ENCODE measurements around the gene TAS2R40. TPM values are rescaled to one million over a fixed set of nuclear protein-coding genes. Genes with fewer than 3 reads are reported as not detected.

Gene TAS2R40
- total RNA-seq, 1 donor from 2014 or later: not detected

DNA sequence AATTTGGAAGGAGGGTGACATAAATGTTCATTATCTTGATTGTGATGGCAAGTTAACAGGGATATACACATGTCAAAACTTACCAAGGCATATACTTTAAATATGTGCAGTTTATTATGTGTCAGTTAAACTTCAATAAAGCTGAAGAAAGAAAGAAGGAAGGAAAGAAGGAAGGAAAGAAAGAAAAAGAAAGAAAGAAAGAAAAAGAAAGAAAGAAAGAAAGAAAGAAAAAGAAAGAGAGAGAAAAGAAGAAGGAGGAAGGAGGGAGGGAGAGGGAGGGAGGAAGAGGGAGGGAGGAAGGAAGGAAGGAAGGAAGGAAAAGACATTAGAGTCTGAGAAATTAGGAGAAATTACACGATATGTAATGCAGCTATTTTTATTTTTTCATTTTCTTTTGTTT, 25.5 kb downstream of the TAS2R40 start:
- TF ChIP-seq, protein P1, sequence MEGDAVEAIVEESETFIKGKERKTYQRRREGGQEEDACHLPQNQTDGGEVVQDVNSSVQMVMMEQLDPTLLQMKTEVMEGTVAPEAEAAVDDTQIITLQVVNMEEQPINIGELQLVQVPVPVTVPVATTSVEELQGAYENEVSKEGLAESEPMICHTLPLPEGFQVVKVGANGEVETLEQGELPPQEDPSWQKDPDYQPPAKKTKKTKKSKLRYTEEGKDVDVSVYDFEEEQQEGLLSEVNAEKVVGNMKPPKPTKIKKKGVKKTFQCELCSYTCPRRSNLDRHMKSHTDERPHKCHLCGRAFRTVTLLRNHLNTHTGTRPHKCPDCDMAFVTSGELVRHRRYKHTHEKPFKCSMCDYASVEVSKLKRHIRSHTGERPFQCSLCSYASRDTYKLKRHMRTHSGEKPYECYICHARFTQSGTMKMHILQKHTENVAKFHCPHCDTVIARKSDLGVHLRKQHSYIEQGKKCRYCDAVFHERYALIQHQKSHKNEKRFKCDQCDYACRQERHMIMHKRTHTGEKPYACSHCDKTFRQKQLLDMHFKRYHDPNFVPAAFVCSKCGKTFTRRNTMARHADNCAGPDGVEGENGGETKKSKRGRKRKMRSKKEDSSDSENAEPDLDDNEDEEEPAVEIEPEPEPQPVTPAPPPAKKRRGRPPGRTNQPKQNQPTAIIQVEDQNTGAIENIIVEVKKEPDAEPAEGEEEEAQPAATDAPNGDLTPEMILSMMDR (conservative IDR thresholded peaks at IDR 0.05; ENCODE audit: low read depth, low read length): no peak
- DNase-seq (ENCODE audit: low read depth): no peak
- H3K4me3 ChIP-seq (ENCODE audit: low read depth, low read length): no peak overlapping the region

DNA sequence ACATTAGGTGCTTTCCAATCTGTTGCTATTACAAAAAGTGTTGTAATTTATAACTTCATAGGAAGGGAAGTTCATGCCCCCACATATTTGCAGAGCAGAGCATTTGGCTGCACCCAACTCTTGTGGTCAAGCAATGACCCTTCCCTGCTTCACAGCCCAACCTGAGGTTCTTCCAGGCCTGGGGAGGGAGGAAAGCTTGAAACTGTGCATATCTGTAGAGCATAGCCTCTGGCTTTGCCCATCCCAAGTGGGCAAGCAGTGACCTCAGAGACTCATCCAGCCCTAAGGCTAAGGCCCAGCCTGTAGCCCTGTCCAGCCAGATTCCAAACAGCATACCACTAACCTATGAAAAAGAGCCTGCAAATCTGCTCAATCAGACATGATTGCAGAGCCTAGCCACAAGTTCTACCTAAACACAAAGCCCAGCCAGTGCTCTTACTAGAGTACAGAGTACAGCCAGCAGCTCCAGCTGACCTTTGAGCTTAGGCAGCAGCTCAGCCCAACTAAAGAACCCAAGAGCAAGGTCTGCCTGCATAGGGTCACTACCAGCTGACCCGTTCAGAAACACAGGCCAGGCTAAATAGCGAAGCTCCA, 27.0 kb downstream of the TAS2R40 start:
- no peak for DNase-seq (ENCODE audit: low read depth)
- no peak overlapping the region for H3K4me3 ChIP-seq (ENCODE audit: low read depth, low read length)
- TF ChIP-seq, protein P1 (conservative IDR thresholded peaks at IDR 0.05; ENCODE audit: low read depth, low read length): no peak

DNA sequence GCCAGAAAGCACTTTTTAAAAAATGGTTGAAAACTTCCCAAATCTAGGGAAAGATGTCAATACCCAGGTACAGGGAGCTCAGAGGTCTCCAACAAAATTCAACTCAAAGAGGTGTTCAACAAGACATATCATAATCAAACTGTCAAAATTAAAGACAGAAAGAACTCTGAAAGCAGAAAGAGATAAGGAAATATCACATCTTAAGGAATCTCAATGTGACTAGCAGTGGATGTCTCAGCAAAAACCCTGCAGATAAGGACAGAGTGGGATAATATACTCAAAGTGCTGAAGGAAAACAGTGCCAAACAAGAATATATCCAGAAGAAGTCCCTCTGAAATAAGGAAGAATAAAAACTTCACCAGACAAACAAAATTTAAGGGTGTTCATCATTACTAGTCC, 28.4 kb downstream of the TAS2R40 start:
- no peak overlapping the region for H3K4me3 ChIP-seq (ENCODE audit: low read depth, low read length)
- no peak for DNase-seq (ENCODE audit: low read depth)
- TF ChIP-seq, protein P1 (conservative IDR thresholded peaks at IDR 0.05; ENCODE audit: low read depth, low read length): no peak

DNA sequence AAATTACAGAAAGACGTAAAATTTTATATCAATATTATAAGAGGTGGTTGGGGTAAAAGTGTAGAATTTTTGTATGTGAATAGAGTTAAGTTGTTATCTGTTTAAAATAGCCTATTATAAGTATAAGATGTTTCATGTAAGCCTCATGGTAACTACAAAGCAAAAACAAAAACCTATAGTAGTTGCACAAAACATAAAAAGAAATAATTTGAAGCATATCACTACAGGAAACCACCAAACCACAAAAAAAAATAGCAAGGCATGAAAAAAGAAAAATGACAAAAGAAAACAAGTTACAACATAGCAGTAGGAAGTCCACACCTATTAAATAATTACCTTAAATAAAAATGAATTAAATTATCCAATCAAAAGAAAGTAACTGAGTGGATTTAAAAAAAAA, 29.0 kb downstream of the TAS2R40 start:
- no peak for DNase-seq (ENCODE audit: low read depth)
- H3K4me3 ChIP-seq (ENCODE audit: low read depth, low read length): no peak overlapping the region
- TF ChIP-seq, protein P1 (conservative IDR thresholded peaks at IDR 0.05; ENCODE audit: low read depth, low read length): no peak

DNA sequence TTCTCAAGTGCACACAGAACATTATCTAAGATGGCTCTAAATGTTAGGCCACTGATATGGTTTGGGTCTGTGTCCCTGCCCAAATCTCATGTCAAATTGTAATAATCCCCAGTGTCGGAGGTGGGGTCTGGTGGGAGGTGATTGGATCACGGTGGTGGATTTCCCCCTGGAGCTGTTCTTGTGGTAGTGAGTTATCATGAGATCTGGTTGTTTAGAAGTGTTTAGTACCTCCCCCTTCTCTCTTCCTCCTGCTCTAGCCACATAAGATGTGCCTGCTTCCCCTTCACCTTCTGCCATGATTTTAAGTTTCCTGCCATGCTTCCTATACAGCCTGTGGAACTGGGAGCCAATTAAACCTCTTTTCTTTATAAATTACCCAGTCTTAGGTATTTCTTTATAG, 30.2 kb downstream of the TAS2R40 start:
- no peak overlapping the region for H3K4me3 ChIP-seq (ENCODE audit: low read depth, low read length)
- TF ChIP-seq, protein P1 (conservative IDR thresholded peaks at IDR 0.05; ENCODE audit: low read depth, low read length): no peak
- no peak for DNase-seq (ENCODE audit: low read depth)

DNA sequence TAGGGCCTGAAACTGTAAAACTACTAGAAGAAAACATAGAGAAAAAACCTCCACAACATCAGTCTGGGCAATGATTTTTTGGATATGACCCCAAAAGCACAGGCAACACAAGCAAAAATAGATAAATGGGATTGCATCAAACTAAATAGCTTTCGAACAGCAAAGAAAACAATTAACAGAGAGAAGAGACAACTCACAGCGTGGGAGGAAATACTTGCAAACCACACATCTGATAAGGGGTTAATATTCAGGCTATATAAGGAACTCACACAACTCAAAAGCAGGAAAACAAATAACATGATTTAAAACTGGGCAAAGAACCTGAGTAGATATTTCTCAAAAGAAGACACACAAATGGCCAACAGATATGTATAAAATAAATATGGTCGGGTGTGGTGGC, 33.7 kb downstream of the TAS2R40 start:
- TF ChIP-seq, protein P1 (conservative IDR thresholded peaks at IDR 0.05; ENCODE audit: low read depth, low read length): no peak
- no peak for DNase-seq (ENCODE audit: low read depth)
- H3K4me3 ChIP-seq (ENCODE audit: low read depth, low read length): no peak overlapping the region

DNA sequence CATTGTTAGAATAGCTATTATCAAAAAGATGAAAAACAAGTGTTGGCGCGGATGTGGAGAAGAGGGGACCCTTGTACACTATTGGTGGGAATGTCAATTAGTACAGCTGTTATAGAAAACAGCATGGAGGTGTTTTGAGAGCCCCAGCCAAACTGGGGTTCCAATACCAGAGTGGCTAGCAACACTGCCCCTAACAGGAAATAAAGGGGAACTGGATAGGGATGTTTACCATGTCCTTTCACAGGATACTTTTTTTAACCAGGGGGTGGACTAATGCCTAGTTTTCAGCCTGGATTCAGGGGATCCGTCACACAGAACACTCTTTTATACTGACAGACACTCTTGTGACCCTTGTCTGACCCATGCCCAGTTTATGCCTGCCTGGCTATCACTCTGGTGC, 34.5 kb downstream of the TAS2R40 start:
- H3K4me3 ChIP-seq (ENCODE audit: low read depth, low read length): no peak overlapping the region
- TF ChIP-seq, protein P1 (conservative IDR thresholded peaks at IDR 0.05; ENCODE audit: low read depth, low read length): no peak
- DNase-seq (ENCODE audit: low read depth): no peak
